HL-60 (cell line): ENCODE results near the gene DCX.
"Not testable (repeated sequence)": the region's sequence is repeated elsewhere in the genome, so short reads cannot be mapped to it uniquely, and the experiment has no call there.

Experiments used
- DNase-seq, 2 experiments: peaks; one replicate each; pipeline ENCODE4 v3.0.0-alpha.2; 2010 to 2020; ENCODE audit warnings: low read depth in 1 of 2, low spot score in 1 of 2
- H3K27ac ChIP-seq: fragments of 250-450 bp; sonication (Bioruptor Pico); replicated peaks from 2 replicates; pipeline ENCODE4 v1.5.1; 2020; ENCODE audit warnings: mild to moderate bottlenecking, moderate library complexity
- H3K27me3 ChIP-seq: fragments of 250-450 bp; sonication (Bioruptor Pico); 2 replicates; pipeline ENCODE4 v1.5.1; 2021; ENCODE audit warnings: mild to moderate bottlenecking, moderate library complexity; ENCODE audit not compliant: insufficient read depth, poor library complexity, severe bottlenecking
- H3K4me3 ChIP-seq: replicated peaks from 2 replicates; pipeline ENCODE4 v1.5.1; 2011; ENCODE audit warnings: mild to moderate bottlenecking, control low read depth, low read length; ENCODE audit not compliant: insufficient read depth
- CTCF ChIP-seq: IDR thresholded peaks from one replicate; pipeline ENCODE4 v1.5.1; 2011; ENCODE audit warnings: low read length, control low read depth, inconsistent platforms; ENCODE audit not compliant: insufficient read depth
- GABPA ChIP-seq: IDR thresholded peaks from 2 replicates; pipeline ENCODE4 v1.6.1; 2012; ENCODE audit warnings: low read depth
- POLR2AphosphoS5 ChIP-seq: IDR thresholded peaks from 2 replicates; pipeline ENCODE4 v1.6.1; 2012; ENCODE audit warnings: low read depth
- REST ChIP-seq: IDR thresholded peaks from 2 replicates; pipeline ENCODE4 v1.6.1; 2012; ENCODE audit warnings: low read depth; ENCODE audit not compliant: insufficient replicate concordance
- SPI1 ChIP-seq: IDR thresholded peaks from 2 replicates; pipeline ENCODE4 v1.6.1; 2012; ENCODE audit warnings: low read depth, mild to moderate bottlenecking, borderline replicate concordance

Gene DCX

GRCh38 chrX:111349934-111350333, 62.1 kb downstream of the DCX start:
- DNase-seq = no peak
- Histone ChIP-seq H3K27ac (no peak overlapping the region), H3K27me3 (no peaks in the 10 kb centered on the region), H3K4me3 (no peak overlapping the region)
- TF ChIP-seq CTCF = no peak

GRCh38 chrX:111349101-111349500, 62.9 kb downstream of the DCX start:
- no peak for DNase-seq
- TF ChIP-seq SPI1 (no peak), POLR2AphosphoS5 (no peak), CTCF (no peak), GABPA (no peak), REST (no peak)
- H3K27me3 ChIP-seq = no peaks in the 10 kb centered on the region
- no peak overlapping the region for H3K27ac ChIP-seq
- no peak overlapping the region for H3K4me3 ChIP-seq

GRCh38 chrX:111348429-111348828, 63.6 kb downstream of the DCX start:
- TF ChIP-seq CTCF = no peak
- TF ChIP-seq POLR2AphosphoS5 = no peak
- TF ChIP-seq SPI1 = no peak
- TF ChIP-seq GABPA = no peak
- no peak for TF ChIP-seq REST
- no peaks in the 10 kb centered on the region for H3K27me3 ChIP-seq
- no peak overlapping the region for H3K27ac ChIP-seq
- no peak for DNase-seq
- no peak overlapping the region for H3K4me3 ChIP-seq

- not testable (repeated sequence) for H3K4me3 ChIP-seq, DNase-seq, H3K27ac ChIP-seq, H3K27me3 ChIP-seq
These were observed 65.8 kb downstream of the DCX start for GRCh38 chrX:111346150-111346549.
